A673 (cell line): Measurements from ENCODE around the gene AFAP1.

ENCODE experiments used
- EZH2 ChIP-seq: fragments of 200-600 bp; sonication (generic); IDR thresholded peaks from 2 replicates; pipeline ENCODE4 v1.6.1; 2017; ENCODE audit warnings: borderline replicate concordance, low read depth, mild to moderate bottlenecking, mixed read lengths, antibody characterized with exemption, low read length; ENCODE audit not compliant: poor library complexity, severe bottlenecking
- TF ChIP-seq, protein P1 (sequence below): fragments of 300-800, 200-600 bp; sonication (generic); conservative IDR thresholded peaks from 2 replicates; pipeline ENCODE4 v1.5.1; 2017; ENCODE audit warnings: low read depth, mild to moderate bottlenecking, antibody characterized with exemption, low read length, moderate library complexity, mixed read lengths

DNA sequence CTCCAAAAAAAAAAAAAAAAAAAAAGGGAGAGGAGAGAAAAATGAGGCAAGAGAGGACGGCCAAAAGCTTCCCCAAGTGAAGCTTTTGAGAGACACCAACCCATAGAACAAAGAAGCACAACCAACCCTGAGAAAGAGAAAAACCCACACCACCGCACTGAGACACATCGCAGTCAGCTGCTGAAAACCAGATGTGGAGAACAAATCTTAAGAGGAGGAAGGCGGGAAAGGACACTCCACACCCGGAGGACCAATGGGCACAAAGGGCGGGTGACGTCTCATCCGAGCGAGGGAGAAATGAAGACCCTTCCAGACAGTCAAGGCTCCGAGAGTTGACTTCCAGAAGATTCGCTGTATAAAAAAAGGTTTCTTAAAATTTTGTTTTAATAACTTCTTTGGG is 112.1 kb downstream of the AFAP1 start:
- TF ChIP-seq, protein P1, sequence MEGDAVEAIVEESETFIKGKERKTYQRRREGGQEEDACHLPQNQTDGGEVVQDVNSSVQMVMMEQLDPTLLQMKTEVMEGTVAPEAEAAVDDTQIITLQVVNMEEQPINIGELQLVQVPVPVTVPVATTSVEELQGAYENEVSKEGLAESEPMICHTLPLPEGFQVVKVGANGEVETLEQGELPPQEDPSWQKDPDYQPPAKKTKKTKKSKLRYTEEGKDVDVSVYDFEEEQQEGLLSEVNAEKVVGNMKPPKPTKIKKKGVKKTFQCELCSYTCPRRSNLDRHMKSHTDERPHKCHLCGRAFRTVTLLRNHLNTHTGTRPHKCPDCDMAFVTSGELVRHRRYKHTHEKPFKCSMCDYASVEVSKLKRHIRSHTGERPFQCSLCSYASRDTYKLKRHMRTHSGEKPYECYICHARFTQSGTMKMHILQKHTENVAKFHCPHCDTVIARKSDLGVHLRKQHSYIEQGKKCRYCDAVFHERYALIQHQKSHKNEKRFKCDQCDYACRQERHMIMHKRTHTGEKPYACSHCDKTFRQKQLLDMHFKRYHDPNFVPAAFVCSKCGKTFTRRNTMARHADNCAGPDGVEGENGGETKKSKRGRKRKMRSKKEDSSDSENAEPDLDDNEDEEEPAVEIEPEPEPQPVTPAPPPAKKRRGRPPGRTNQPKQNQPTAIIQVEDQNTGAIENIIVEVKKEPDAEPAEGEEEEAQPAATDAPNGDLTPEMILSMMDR, result no peak
- no peak for TF ChIP-seq EZH2
